CMK (cell line): ENCODE data around the gene TRIM31.
"Not testable (repeated sequence)": the region's sequence is repeated elsewhere in the genome, so short reads cannot be mapped to it uniquely, and the experiment has no call there.

Experiments
- DNase-seq: peaks from one replicate; pipeline ENCODE4 v3.0.0-alpha.2; 2010; ENCODE audit warnings: low read depth

The TRIM31 gene

GRCh38 chr6:30149858-30150550 is 37.1 kb upstream of the TRIM31 start:
- DNase-seq, result no peak

GRCh38 chr6:30149234-30149633 is 36.3 kb upstream of the TRIM31 start:
- no peak for DNase-seq

- DNase-seq, result no peak
Measured at GRCh38 chr6:30147096-30147495, 34.2 kb upstream of the TRIM31 start.

- DNase-seq, result no peak
Measured at GRCh38 chr6:30145818-30146217, 32.9 kb upstream of the TRIM31 start.

- no peak for DNase-seq
Measured at GRCh38 chr6:30144811-30145210, 31.9 kb upstream of the TRIM31 start.

- DNase-seq, result no peak
Measured at GRCh38 chr6:30143780-30144179, 30.9 kb upstream of the TRIM31 start.

- DNase-seq, result no peak
Measured at GRCh38 chr6:30142665-30143064, 29.8 kb upstream of the TRIM31 start.

- not testable (repeated sequence) for DNase-seq
Measured at GRCh38 chr6:30140240-30140639, 27.4 kb upstream of the TRIM31 start.

GRCh38 chr6:30136570-30137286 is 23.8 kb upstream of the TRIM31 start:
- no peak for DNase-seq

GRCh38 chr6:30135757-30136156 is 22.9 kb upstream of the TRIM31 start, which contains the start of gene TRIM40:
TRIM40 (plus strand) TSS chr6:30136140; CDS start chr6:30137037, 897 bp downstream.
- no peak for DNase-seq

GRCh38 chr6:30135147-30135546 is 22.3 kb upstream of the TRIM31 start:
- no peak for DNase-seq

- no peak for DNase-seq
Measured at GRCh38 chr6:30131947-30132497, 19.1 kb upstream of the TRIM31 start.

GRCh38 chr6:30130887-30131862 is 18.3 kb upstream of the TRIM31 start:
- peak; percentile 79 for DNase-seq

- DNase-seq, result no peak
Measured at GRCh38 chr6:30130179-30130679, 17.3 kb upstream of the TRIM31 start.

GRCh38 chr6:30129265-30130178 is 16.6 kb upstream of the TRIM31 start:
- DNase-seq, result no peak

GRCh38 chr6:30127238-30128093 is 14.6 kb upstream of the TRIM31 start:
- no peak for DNase-seq

GRCh38 chr6:30122515-30122914 is 9.6 kb upstream of the TRIM31 start:
- no peak for DNase-seq

GRCh38 chr6:30121446-30122366 is 8.8 kb upstream of the TRIM31 start:
- DNase-seq, result no peak

- not testable (repeated sequence) for DNase-seq
Measured at GRCh38 chr6:30118691-30119090, 5.8 kb upstream of the TRIM31 start.
